Measurements from ENCODE around the gene TAS2R41. TPM values are rescaled to one million over a fixed set of nuclear protein-coding genes. Genes with fewer than 3 reads are reported as not detected.

TAS2R41 gene
- polyA plus RNA-seq, 3 donors, result 0.19 TPM; not detected in 2

- H3K4me3 Mint-ChIP-seq, result no peak overlapping the region
- H4K20me1 ChIP-seq (ENCODE audit: insufficient read depth, low read length), result no peaks in the 10 kb centered on the region
- H3K4me2 ChIP-seq (replicated peaks; ENCODE audit: extremely low read depth, low read length, poor library complexity, severe bottlenecking), result no peak overlapping the region
- H2AFZ ChIP-seq (ENCODE audit: insufficient read depth, low read depth, low read length, poor library complexity, severe bottlenecking), result no peak overlapping the region
- no peak for DNase-seq
- H3K27me3 ChIP-seq (ENCODE audit: control insufficient read depth in 2 of 2, insufficient read depth in 2 of 2, low read length in 2 of 2), result no peaks in the 10 kb centered on the region
- H3K36me3 Mint-ChIP-seq, result peaks cover 21 to 27% of the 10 kb centered on the region in 2 donors
- no CpG with 5 or more reads among the region's 2 CpGs for WGBS (ENCODE audit: insufficient coverage)
- H3K4me3 ChIP-seq (replicated peaks in 1 of 3; ENCODE audit: low read depth in 2 of 3, low read length in 3 of 3), result no peak overlapping the region
- no peak for TF ChIP-seq CTCF (IDR thresholded peaks at IDR 0.05)
- H3K27me3 Mint-ChIP-seq (ENCODE audit: low read depth in 3 of 3), result peaks cover 0 to 1% (median 0%) of the 10 kb centered on the region in 3 donors
- no peak overlapping the region for H3K27ac ChIP-seq (ENCODE audit: low read depth in 1 of 2, low read length in 2 of 2)
- H3K27ac Mint-ChIP-seq, result no peak overlapping the region
- peaks cover 0 to 7% of the 10 kb centered on the region in 2 donors for H3K36me3 ChIP-seq (replicated peaks in 1 of 2; ENCODE audit: control insufficient read depth in 1 of 2, insufficient read depth in 2 of 2, low read length in 2 of 2)
- H3K79me2 ChIP-seq (ENCODE audit: insufficient read depth, low read length), result no peaks in the 10 kb centered on the region
- intact Hi-C loops (cut with micrococcal nuclease), result no loop called here
- H3K9ac ChIP-seq (ENCODE audit: insufficient read depth, low read length, poor library complexity, severe bottlenecking), result no peak overlapping the region
- no peaks in the 10 kb centered on the region for H3K4me1 ChIP-seq (ENCODE audit: control insufficient read depth in 1 of 2, insufficient read depth in 2 of 2, low read length in 2 of 2)
- H3K4me1 Mint-ChIP-seq, result peaks cover 8% of the 10 kb centered on the region
- H3K9me3 ChIP-seq (replicated peaks in 1 of 2; ENCODE audit: control insufficient read depth in 1 of 2, insufficient read depth in 1 of 2, low read length in 2 of 2), result peaks cover 0 to 11% of the 10 kb centered on the region in 2 donors
- peaks cover 1 to 15% (median 9%) of the 10 kb centered on the region in 7 donors for H3K9me3 Mint-ChIP-seq
Measured at GRCh38 chr7:143503261-143503660, 25.6 kb downstream of the TAS2R41 start.

GRCh38 chr7:143504215-143504936, 26.7 kb downstream of the TAS2R41 start:
- intact Hi-C loops (cut with micrococcal nuclease), result no loop called here
- 93% methylated on average over 3 of the region's 5 CpGs for WGBS (ENCODE audit: insufficient coverage)

More at GRCh38 chr7:143504215-143504936, 26.7 kb downstream of the TAS2R41 start:
- no peak overlapping the region for H2AFZ ChIP-seq (ENCODE audit: insufficient read depth, low read depth, low read length, poor library complexity, severe bottlenecking)
- H4K20me1 ChIP-seq (ENCODE audit: insufficient read depth, low read length), result no peaks in the 10 kb centered on the region
- peaks cover 0 to 7% of the 10 kb centered on the region in 2 donors for H3K36me3 ChIP-seq (replicated peaks in 1 of 2; ENCODE audit: control insufficient read depth in 1 of 2, insufficient read depth in 2 of 2, low read length in 2 of 2)
- Mint-ChIP-seq H3K4me3 (no peak overlapping the region), H3K36me3 (peaks cover 23 to 27% of the 10 kb centered on the region in 2 donors), H3K4me1 (peaks cover 7% of the 10 kb centered on the region), H3K9me3 (peaks cover 1 to 15% (median 9%) of the 10 kb centered on the region in 7 donors), H3K27me3 (ENCODE audit: low read depth in 3 of 3) (peaks cover 0 to 1% (median 0%) of the 10 kb centered on the region in 3 donors), H3K27ac (peak overlapping the region in 3 of 7 donors; percentile 16 to 72 (median 41))
- H3K9ac ChIP-seq (ENCODE audit: insufficient read depth, low read length, poor library complexity, severe bottlenecking), result no peak overlapping the region
- no peak overlapping the region for H3K4me3 ChIP-seq (replicated peaks in 1 of 3; ENCODE audit: low read depth in 2 of 3, low read length in 3 of 3)
- H3K79me2 ChIP-seq (ENCODE audit: insufficient read depth, low read length), result no peaks in the 10 kb centered on the region
- no peak overlapping the region for H3K27ac ChIP-seq (ENCODE audit: low read depth in 1 of 2, low read length in 2 of 2)
- DNase-seq, result no peak
- no peaks in the 10 kb centered on the region for H3K27me3 ChIP-seq (ENCODE audit: control insufficient read depth in 2 of 2, insufficient read depth in 2 of 2, low read length in 2 of 2)
- H3K4me2 ChIP-seq (replicated peaks; ENCODE audit: extremely low read depth, low read length, poor library complexity, severe bottlenecking), result no peak overlapping the region
- peaks cover 0 to 11% of the 10 kb centered on the region in 2 donors for H3K9me3 ChIP-seq (replicated peaks in 1 of 2; ENCODE audit: control insufficient read depth in 1 of 2, insufficient read depth in 1 of 2, low read length in 2 of 2)
- H3K4me1 ChIP-seq (ENCODE audit: control insufficient read depth in 1 of 2, insufficient read depth in 2 of 2, low read length in 2 of 2), result no peaks in the 10 kb centered on the region
- no peak for TF ChIP-seq CTCF (IDR thresholded peaks at IDR 0.05)
